Type B pancreatic cell (in vitro differentiated cells): ENCODE data around the gene MTG1. TPM values are rescaled to one million over a fixed set of nuclear protein-coding genes. Genes with fewer than 3 reads are reported as not detected.

Experiments
- DNase-seq: peaks from one replicate; pipeline ENCODE4 v3.0.0; 2021; ENCODE audit warnings: mixed read lengths; ENCODE audit not compliant: unreplicated experiment; ENCODE audit errors: extremely low spot score
- H3K27ac Mint-ChIP-seq: 2 replicates; pipeline ENCODE4 v1.8.0; 2021; ENCODE audit warnings: mild to moderate bottlenecking, mixed read lengths
- H3K27me3 Mint-ChIP-seq: 2 replicates; pipeline ENCODE4 v1.8.0; 2021; ENCODE audit warnings: mixed read lengths
- H3K36me3 Mint-ChIP-seq: 2 replicates; pipeline ENCODE4 v1.8.0; 2021; ENCODE audit warnings: mixed read lengths
- H3K4me1 Mint-ChIP-seq: one replicate; pipeline ENCODE4 v1.8.0; 2021; ENCODE audit warnings: mixed read lengths; ENCODE audit not compliant: unreplicated experiment
- H3K4me3 Mint-ChIP-seq: 2 replicates; pipeline ENCODE4 v1.8.0; 2021; ENCODE audit warnings: mild to moderate bottlenecking, mixed read lengths
- H3K9me3 Mint-ChIP-seq: 2 replicates; pipeline ENCODE4 v1.8.0; 2021; ENCODE audit warnings: mixed read lengths
- CTCF ChIP-seq: fragments of 200-600 bp; sonication (generic); conservative IDR thresholded peaks from 2 replicates; pipeline ENCODE4 v1.5.0; 2021; ENCODE audit warnings: antibody characterized with exemption, mild to moderate bottlenecking
- total RNA-seq: library from RNA; stranded (reverse); gene quantifications from 2 replicates; pipeline ENCODE4 v1.2.1, GENCODE V29; 2021; ENCODE audit warnings: low replicate concordance

Gene MTG1
- total RNA-seq, 1 donor from 2014 or later: 89.6 TPM

DNA sequence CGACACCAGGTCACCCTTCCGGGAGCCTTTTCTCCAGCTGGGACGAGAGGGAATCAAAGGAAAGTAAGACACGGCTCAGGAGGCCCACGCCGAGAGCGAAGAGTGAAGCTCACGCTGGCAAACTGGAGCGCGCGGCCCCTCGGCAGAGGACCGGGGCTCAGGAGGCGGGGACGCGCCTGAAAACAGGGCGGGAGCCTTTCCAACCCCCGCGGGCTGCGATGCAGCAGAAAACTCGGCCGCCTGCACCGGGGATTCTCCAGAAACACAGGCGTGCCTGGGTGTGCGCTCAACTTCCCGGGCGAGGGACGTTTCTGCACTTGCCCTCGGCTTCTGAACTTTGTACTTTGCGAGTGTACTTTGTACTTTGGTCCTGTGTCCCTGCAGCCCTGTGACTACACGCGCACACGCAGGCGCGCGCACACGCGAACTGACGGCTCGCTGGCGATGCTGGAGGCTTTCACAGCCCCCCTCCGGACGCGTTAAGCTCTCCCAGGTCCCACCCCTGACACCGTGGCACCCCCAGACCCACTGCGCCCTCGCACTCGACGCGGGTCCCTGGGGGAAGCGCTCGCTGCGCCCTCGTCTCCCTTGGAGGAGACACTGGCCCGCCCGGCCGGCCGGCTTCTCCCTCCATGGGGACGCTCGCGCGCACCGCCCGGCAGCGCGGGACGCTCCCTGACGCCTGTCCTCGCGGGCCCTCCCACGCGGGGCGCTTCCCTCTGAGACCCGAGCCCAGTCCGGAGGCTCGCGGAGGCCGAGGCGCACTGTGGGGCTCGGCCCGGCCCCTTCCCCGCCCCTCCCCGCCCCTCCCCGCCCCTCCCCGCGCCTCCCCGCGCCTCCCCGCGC is 15.5 kb upstream of the MTG1 start:
- H3K4me3 Mint-ChIP-seq: peak overlapping the region; percentile 85
- H3K27me3 Mint-ChIP-seq: no peaks in the 10 kb centered on the region
- TF ChIP-seq CTCF: no peak
- peak overlapping the region; percentile 50 for H3K27ac Mint-ChIP-seq
- peaks cover 10% of the 10 kb centered on the region for H3K4me1 Mint-ChIP-seq
- no peaks in the 10 kb centered on the region for H3K36me3 Mint-ChIP-seq
- H3K9me3 Mint-ChIP-seq: no peaks in the 10 kb centered on the region
- DNase-seq: peak; percentile 83

DNA sequence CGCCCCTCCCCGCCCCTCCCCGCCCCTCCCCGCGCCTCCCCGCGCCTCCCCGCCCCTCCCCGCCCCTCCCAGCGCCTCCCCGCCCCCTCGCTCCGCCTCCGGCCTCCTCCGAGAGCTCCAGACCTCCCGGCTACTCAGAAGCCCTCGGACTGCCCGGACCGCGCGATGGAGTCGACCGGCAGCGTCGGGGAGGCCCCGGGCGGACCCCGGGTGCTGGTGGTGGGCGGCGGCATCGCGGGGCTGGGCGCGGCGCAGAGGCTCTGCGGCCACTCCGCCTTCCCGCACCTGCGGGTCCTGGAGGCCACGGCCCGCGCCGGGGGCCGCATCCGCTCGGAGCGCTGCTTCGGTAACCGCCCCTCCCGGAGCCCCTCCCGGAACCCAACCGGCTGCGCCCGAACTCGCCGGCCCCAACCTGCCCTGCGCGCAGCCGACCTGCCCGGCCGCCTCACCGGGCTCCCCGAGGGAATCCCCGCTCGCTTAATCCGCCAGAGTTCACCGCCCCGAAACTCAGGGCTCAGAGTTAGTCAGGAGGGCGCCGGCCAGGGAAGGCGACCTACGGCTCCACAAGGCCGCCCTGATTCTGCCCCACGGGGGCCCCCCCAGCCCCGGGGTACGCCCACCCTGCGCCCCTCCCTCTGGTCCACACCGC is 14.7 kb upstream of the MTG1 start, which contains the start of gene PAOX:
Gene PAOX (plus strand): TSS at position 111 of the 649 bp plus-strand sequence. CDS start 55 bp downstream, at position 166.
- Mint-ChIP-seq H3K9me3 (no peaks in the 10 kb centered on the region), H3K27ac (peak within 1 kb of the TSS; percentile 50), H3K4me1 (peaks cover 5% of the 10 kb centered on the region), H3K27me3 (no peaks in the 10 kb centered on the region), H3K36me3 (no peaks in the 10 kb centered on the region), H3K4me3 (peak within 1 kb of the TSS; percentile 85)
- TF ChIP-seq CTCF: no peak
- no peak for DNase-seq

DNA sequence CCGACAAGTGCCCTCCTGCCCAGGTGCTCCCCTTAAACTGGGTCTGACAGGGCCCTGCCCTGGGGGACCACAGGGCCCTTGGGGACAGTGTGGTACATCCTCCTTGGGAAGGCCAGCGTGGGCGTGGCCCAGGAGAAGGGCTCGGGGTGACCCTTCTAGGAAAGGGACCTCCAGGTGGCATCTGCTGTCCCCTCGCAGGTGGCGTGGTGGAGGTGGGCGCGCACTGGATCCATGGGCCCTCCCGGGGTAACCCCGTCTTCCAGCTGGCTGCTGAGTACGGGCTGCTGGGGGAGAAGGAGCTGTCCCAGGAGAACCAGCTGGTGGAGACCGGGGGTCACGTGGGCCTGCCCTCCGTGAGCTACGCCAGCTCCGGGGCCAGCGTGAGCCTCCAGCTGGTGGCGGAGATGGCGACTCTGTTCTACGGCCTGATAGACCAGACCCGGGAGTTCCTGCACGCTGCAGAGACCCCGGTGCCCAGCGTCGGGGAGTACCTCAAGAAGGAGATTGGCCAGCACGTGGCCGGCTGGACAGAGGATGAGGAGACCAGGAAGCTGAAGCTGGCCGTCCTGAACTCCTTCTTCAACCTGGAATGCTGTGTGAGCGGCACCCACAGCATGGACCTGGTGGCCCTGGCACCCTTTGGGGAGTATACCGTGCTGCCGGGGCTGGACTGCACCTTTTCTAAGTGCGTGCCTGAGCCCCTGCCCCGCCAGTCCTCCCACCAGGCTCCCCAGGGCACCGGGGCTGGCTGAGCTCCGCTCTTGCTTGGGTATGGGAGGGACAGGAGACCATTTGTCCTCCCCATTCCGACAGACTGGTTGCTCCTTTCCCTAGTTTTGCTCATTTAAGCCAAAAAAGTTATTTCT is 13.9 kb upstream of the MTG1 start:
- TF ChIP-seq CTCF: no peak
- H3K9me3 Mint-ChIP-seq: no peaks in the 10 kb centered on the region
- H3K4me3 Mint-ChIP-seq: peak overlapping the region; percentile 80
- no peaks in the 10 kb centered on the region for H3K36me3 Mint-ChIP-seq
- H3K4me1 Mint-ChIP-seq: no peaks in the 10 kb centered on the region
- no peaks in the 10 kb centered on the region for H3K27me3 Mint-ChIP-seq
- H3K27ac Mint-ChIP-seq: no peak overlapping the region
- DNase-seq: no peak

GRCh38 chr10:133381036-133381435 is 12.9 kb upstream of the MTG1 start:
- H3K36me3 Mint-ChIP-seq: peaks cover under 1% of the 10 kb centered on the region
- no peak for DNase-seq
- H3K27me3 Mint-ChIP-seq: no peaks in the 10 kb centered on the region
- H3K27ac Mint-ChIP-seq: no peak overlapping the region
- no peak overlapping the region for H3K4me3 Mint-ChIP-seq
- H3K4me1 Mint-ChIP-seq: no peaks in the 10 kb centered on the region
- no peak for TF ChIP-seq CTCF
- H3K9me3 Mint-ChIP-seq: no peaks in the 10 kb centered on the region

DNA sequence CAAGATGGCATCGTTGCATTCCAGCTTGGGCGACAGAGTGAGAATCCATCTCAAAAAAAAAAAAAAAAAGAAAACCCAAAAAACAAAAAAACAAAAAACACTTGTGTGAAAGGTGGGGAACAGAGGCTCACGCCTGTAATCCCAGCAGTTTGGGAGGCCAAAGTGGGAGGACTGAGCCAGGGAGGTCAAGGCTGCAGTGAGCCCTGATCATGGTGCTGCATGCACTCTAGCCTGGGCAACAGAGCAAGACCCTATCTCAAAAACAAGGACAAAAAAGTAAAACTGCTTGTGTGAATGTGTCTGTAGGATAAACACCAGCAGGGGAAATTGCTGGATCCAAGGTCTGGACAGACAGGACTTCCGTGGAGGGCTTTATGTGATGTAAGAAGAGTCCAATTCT is 10.4 kb upstream of the MTG1 start:
- Mint-ChIP-seq H3K4me3 (no peak overlapping the region), H3K27ac (no peak overlapping the region), H3K9me3 (no peaks in the 10 kb centered on the region), H3K4me1 (no peaks in the 10 kb centered on the region), H3K36me3 (peaks cover 5% of the 10 kb centered on the region), H3K27me3 (no peaks in the 10 kb centered on the region)
- no peak for TF ChIP-seq CTCF
- DNase-seq: no peak
